DND-41 (cell line): ENCODE results near the gene NAT10.

ENCODE experiments used
- CTCF ChIP-seq: IDR thresholded peaks from 2 replicates; pipeline ENCODE4 v1.5.1; 2012; ENCODE audit warnings: borderline replicate concordance, low read length, moderate library complexity, mild to moderate bottlenecking; ENCODE audit not compliant: poor library complexity, severe bottlenecking; ENCODE audit errors: extremely low read depth
- EZH2 ChIP-seq: IDR thresholded peaks from 3 replicates; pipeline ENCODE4 v1.6.1; 2012; ENCODE audit warnings: borderline replicate concordance, low read depth, mild to moderate bottlenecking, moderate library complexity, low read length, inconsistent platforms; ENCODE audit not compliant: severe bottlenecking

- TF ChIP-seq CTCF: peak; percentile 20
- no peak for TF ChIP-seq EZH2
These were observed 60.5 kb downstream of the NAT10 start for GRCh38 chr11:34165786-34166555.
